MCF 10A (cell line): ENCODE data around the gene TCF4. TPM values are rescaled to one million over a fixed set of nuclear protein-coding genes. Genes with fewer than 3 reads are reported as not detected.

Source experiments
- BruUV-seq: library from RNA; stranded (reverse); fragments of 400-500 nt; replicated peaks from 2 replicates; lab custom pipeline; 2021; lab: Mats Ljungman, UMichigan
- CTCF ChIA-PET: fragments of 300-600 bp; sonication (Branson Sonifier 250); formaldehyde crosslinking; extraction: SDS; loops from one replicate; lab custom pipeline; 2021; ENCODE audit warnings: antibody characterized with exemption, inconsistent platforms; lab: Yijun Ruan, JAX
- POLR2A ChIA-PET: fragments of 300-600, 350-650 bp; sonication (Branson Sonifier 250); formaldehyde crosslinking; extraction: SDS; loops from one replicate; lab custom pipeline; 2020; ENCODE audit warnings: antibody characterized with exemption, inconsistent platforms; lab: Yijun Ruan, JAX
- DNase-seq: peaks from one replicate; pipeline ENCODE4 v3.0.0-alpha.2; 2018; ENCODE audit not compliant: unreplicated experiment
- H3K27ac Mint-ChIP-seq: one replicate; pipeline ENCODE4 v1.8.0; 2022; ENCODE audit warnings: mild to moderate bottlenecking, low read depth, mixed read lengths; ENCODE audit not compliant: unreplicated experiment
- H3K27me3 Mint-ChIP-seq: one replicate; pipeline ENCODE4 v1.8.0; 2022; ENCODE audit warnings: mixed read lengths; ENCODE audit not compliant: insufficient read depth, unreplicated experiment
- H3K36me3 Mint-ChIP-seq: one replicate; pipeline ENCODE4 v1.8.0; 2022; ENCODE audit warnings: mild to moderate bottlenecking, moderate library complexity, mixed read lengths; ENCODE audit not compliant: insufficient read depth, unreplicated experiment
- H3K4me1 Mint-ChIP-seq: one replicate; pipeline ENCODE4 v1.8.0; 2022; ENCODE audit warnings: mixed read lengths; ENCODE audit not compliant: insufficient read depth, unreplicated experiment
- H3K4me3 Mint-ChIP-seq: one replicate; pipeline ENCODE4 v1.8.0; 2022; ENCODE audit warnings: mild to moderate bottlenecking, moderate library complexity, mixed read lengths; ENCODE audit not compliant: unreplicated experiment
- H3K9me3 Mint-ChIP-seq: one replicate; pipeline ENCODE4 v1.8.0; 2022; ENCODE audit warnings: mixed read lengths; ENCODE audit not compliant: unreplicated experiment
- intact Hi-C: fragments of 100-400 bp; cut with micrococcal nuclease; formaldehyde crosslinking; loops from 2 replicates; pipeline ENCODE4 v1.14.1; 2022
- total RNA-seq: library from RNA; stranded (reverse); gene quantifications from 2 replicates; pipeline ENCODE4 v1.2.3, GENCODE V29; 2022
- TF ChIP-seq, protein P1 (sequence below): fragments of 200-600 bp; IDR thresholded peaks from one replicate; pipeline ENCODE4 v1.8.0; 2022; ENCODE audit warnings: antibody characterized with exemption, mild to moderate bottlenecking; ENCODE audit not compliant: unreplicated experiment

TCF4 gene
- total RNA-seq, 1 experiment from 2014 or later, result 6.2 TPM

DNA sequence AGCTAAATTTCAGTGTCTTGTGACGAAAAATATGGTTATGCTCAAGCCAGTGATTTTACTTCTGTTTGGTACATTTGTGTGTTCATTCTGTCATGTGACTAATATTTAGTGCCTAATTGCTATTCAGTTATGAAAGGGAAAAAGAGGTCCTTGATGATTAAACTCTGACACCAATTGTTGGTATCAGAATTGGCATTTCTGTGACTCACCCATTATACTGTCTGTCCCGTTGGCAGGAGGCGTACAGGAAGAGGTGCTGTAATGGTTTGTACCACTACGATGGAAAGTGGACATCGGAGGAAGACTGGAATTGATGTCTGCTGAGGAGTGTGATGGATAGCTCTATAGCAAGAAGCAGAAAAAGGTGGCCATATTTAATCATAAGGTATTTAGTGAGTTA is 318.4 kb downstream of the TCF4 start:
- no peaks in the 10 kb centered on the region for H3K27me3 Mint-ChIP-seq
- H3K4me3 Mint-ChIP-seq, result no peak overlapping the region
- ChIA-PET POLR2A (no interaction called here), CTCF (interaction anchor here (0.8 kb wide), 1 partner anchor 879 kb away, joined by 3 read pairs; no protein-coding TSS in a partner anchor)
- no TSS peak for BruUV-seq
- intact Hi-C loops, result no loop called here
- no peak for DNase-seq
- TF ChIP-seq, protein P1, sequence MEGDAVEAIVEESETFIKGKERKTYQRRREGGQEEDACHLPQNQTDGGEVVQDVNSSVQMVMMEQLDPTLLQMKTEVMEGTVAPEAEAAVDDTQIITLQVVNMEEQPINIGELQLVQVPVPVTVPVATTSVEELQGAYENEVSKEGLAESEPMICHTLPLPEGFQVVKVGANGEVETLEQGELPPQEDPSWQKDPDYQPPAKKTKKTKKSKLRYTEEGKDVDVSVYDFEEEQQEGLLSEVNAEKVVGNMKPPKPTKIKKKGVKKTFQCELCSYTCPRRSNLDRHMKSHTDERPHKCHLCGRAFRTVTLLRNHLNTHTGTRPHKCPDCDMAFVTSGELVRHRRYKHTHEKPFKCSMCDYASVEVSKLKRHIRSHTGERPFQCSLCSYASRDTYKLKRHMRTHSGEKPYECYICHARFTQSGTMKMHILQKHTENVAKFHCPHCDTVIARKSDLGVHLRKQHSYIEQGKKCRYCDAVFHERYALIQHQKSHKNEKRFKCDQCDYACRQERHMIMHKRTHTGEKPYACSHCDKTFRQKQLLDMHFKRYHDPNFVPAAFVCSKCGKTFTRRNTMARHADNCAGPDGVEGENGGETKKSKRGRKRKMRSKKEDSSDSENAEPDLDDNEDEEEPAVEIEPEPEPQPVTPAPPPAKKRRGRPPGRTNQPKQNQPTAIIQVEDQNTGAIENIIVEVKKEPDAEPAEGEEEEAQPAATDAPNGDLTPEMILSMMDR, result no peak
- H3K4me1 Mint-ChIP-seq, result no peaks in the 10 kb centered on the region
- H3K9me3 Mint-ChIP-seq, result no peaks in the 10 kb centered on the region
- H3K27ac Mint-ChIP-seq, result no peak overlapping the region
- peaks cover 7% of the 10 kb centered on the region for H3K36me3 Mint-ChIP-seq

DNA sequence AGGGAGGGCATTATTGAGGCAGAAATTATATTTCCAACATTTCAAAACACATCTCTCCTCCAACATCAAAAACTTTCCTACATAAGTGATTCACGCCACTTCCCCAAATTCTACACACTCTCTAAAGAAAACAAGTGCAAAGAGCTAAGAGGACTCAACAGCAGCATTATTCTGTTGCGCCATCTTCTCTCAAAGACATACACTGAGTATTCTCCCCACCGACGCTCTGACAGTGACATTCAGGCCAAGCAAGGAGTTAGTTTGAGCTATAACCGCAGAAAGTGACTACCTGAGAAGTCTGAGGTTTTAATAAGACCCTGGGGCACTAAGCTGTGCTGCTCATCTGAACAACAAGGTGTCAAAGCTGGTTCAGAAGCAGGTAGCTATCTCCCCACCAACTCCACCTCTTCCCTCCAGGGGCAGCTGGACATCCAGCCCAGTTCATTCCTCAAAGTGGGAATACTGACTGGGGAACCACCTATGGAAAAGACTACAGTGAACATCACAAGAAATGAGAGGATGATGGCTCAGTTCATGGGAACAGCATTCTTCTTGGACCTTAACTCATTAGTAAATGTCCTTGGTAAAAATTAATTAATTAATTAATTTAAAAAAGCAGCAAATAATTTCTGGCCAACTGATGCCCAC is 319.2 kb downstream of the TCF4 start:
- Mint-ChIP-seq H3K4me3 (no peak overlapping the region), H3K27me3 (no peaks in the 10 kb centered on the region), H3K9me3 (no peaks in the 10 kb centered on the region), H3K36me3 (peaks cover 7% of the 10 kb centered on the region), H3K27ac (no peak overlapping the region), H3K4me1 (no peaks in the 10 kb centered on the region)
- no TSS peak for BruUV-seq
- intact Hi-C loops, result no loop called here
- ChIA-PET POLR2A (no interaction called here), CTCF (interaction anchor here (0.8 kb wide), 2 partner anchors 34 to 880 kb away, joined by 3 to 9 read pairs; no protein-coding TSS in a partner anchor)
- DNase-seq, result no peak
- TF ChIP-seq, protein P1, result no peak

DNA sequence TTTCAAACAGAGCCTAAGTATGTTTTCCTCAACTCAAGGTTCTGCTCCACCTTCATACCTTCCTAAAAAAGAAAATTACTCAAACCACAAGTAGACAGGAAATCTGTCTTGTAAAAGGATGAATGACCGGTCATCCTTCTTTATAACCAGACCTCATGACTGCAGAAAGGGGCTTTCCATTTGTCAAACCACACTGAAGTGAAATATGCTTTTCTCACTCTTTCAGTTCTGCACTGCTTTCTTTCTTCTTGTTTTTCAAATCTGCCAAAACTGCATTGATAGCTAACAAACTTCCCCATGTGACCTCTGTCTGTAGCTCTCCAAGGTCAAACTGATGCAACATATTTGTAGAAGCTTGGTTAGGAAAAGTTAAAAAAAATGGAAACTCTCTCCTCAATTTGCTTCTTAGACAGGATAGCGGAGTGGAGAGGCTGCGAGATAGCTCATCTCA is 319.8 kb downstream of the TCF4 start:
- H3K36me3 Mint-ChIP-seq, result peaks cover 7% of the 10 kb centered on the region
- BruUV-seq, result no TSS peak
- POLR2A ChIA-PET, result no interaction called here

DNA sequence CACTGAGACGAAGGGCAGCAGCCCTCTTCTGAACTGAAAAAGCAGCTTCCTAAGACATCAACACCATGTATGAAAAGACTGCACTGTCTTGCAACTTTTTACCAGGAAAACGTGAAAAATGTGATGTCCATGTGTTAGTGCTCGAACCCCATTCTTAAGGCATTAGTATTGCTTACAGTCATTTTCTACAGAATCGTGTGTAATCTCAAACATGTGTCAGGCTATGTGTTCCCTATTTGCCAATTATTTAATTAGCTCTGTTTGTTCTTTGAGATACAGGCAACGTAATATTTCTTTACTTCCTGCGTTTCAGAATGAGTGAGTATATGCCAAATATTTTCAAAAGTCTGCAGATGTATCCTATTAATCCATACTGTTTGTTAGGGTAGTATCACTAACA is 321.0 kb downstream of the TCF4 start:
- DNase-seq, result no peak
- Mint-ChIP-seq H3K27me3 (no peaks in the 10 kb centered on the region), H3K36me3 (peaks cover 7% of the 10 kb centered on the region), H3K4me3 (no peak overlapping the region), H3K4me1 (no peaks in the 10 kb centered on the region), H3K9me3 (no peaks in the 10 kb centered on the region), H3K27ac (no peak overlapping the region)
- TF ChIP-seq, protein P1, result no peak
- no TSS peak for BruUV-seq
- CTCF ChIA-PET, result interaction anchor here (0.6 to 1.7 kb wide), 2 partner anchors 33 to 1332 kb away, joined by 3 to 6 read pairs; no protein-coding TSS in a partner anchor
- intact Hi-C loops, result no loop called here
- POLR2A ChIA-PET, result interaction anchor here (1.2 kb wide), 1 partner anchor 11 kb away, joined by 3 read pairs; no protein-coding TSS in a partner anchor

More for the DNA sequence above, 319.8 kb downstream of the TCF4 start:
- no peaks in the 10 kb centered on the region for H3K4me1 Mint-ChIP-seq
- H3K4me3 Mint-ChIP-seq, result no peak overlapping the region
- DNase-seq, result no peak
- H3K27ac Mint-ChIP-seq, result no peak overlapping the region
- no peaks in the 10 kb centered on the region for H3K9me3 Mint-ChIP-seq
- H3K27me3 Mint-ChIP-seq, result no peaks in the 10 kb centered on the region
- intact Hi-C loops, result no loop called here
- TF ChIP-seq, protein P1, result no peak
- CTCF ChIA-PET, result interaction anchor here (1.7 kb wide), 1 partner anchor 34 kb away, joined by 6 read pairs; no protein-coding TSS in a partner anchor
